ENCODE data around the gene NATD1.

The NATD1 gene

GRCh38 chr17:21291862-21292261, 38.7 kb upstream of the NATD1 start:
- intact Hi-C loops (cut with DNase I) = no loop called here
- no peak for DNase-seq

GRCh38 chr17:21291357-21291756, 38.1 kb upstream of the NATD1 start:
- intact Hi-C loops (cut with DNase I) = no loop called here
- DNase-seq = no peak

GRCh38 chr17:21289902-21290571, 36.8 kb upstream of the NATD1 start:
- DNase-seq = peak in 12 of 42 donors; percentile 23 to 79 (median 49)
- intact Hi-C loops (cut with DNase I) = no loop called here

GRCh38 chr17:21289175-21289901, 36.1 kb upstream of the NATD1 start:
- no peak for DNase-seq
- intact Hi-C loops (cut with DNase I) = no loop called here

- intact Hi-C loops (cut with DNase I) = no loop called here
- DNase-seq = no peak
Measured at GRCh38 chr17:21288571-21289017, 35.4 kb upstream of the NATD1 start.

- peak; percentile 60 to 97 (median 80) for DNase-seq
- intact Hi-C loops (cut with DNase I) = no loop called here
Measured at GRCh38 chr17:21287703-21288449, 34.7 kb upstream of the NATD1 start.

- intact Hi-C loops (cut with DNase I) = no loop called here
- no peak for DNase-seq
Measured at GRCh38 chr17:21286909-21287702, 33.9 kb upstream of the NATD1 start.

GRCh38 chr17:21286066-21286770, 33.0 kb upstream of the NATD1 start:
- intact Hi-C loops (cut with DNase I) = no loop called here
- peak in 15 of 42 donors; percentile 29 to 79 (median 57) for DNase-seq

- DNase-seq = peak in 4 of 42 donors; percentile 38 to 70 (median 46)
- intact Hi-C loops (cut with DNase I) = no loop called here
Measured at GRCh38 chr17:21285164-21286065, 32.2 kb upstream of the NATD1 start.

- DNase-seq = peak; percentile 96 to 100 (median 100)
- intact Hi-C loops (cut with DNase I) = loop anchor here (5.0 kb wide), 1 partner anchor 228 kb away; no protein-coding TSS in a partner anchor
Measured at GRCh38 chr17:21284319-21285163, 31.3 kb upstream of the NATD1 start, which contains the start of gene MAP2K3. MAP2K3 (plus strand) TSS chr17:21284711; CDS start chr17:21284921, 210 bp downstream.

- peak in 11 of 42 donors; percentile 34 to 81 (median 55) for DNase-seq
- intact Hi-C loops (cut with DNase I) = loop anchor here (5.0 kb wide), 1 partner anchor 229 kb away; no protein-coding TSS in a partner anchor
Measured at GRCh38 chr17:21283482-21284318, 30.5 kb upstream of the NATD1 start.

GRCh38 chr17:21282850-21283249, 29.6 kb upstream of the NATD1 start:
- DNase-seq = no peak
- intact Hi-C loops (cut with DNase I) = loop anchor here (5.0 kb wide), 1 partner anchor 229 kb away; no protein-coding TSS in a partner anchor

- intact Hi-C loops (cut with DNase I) = loop anchor here (5.0 kb wide), 1 partner anchor 230 kb away; no protein-coding TSS in a partner anchor
- DNase-seq = no peak
Measured at GRCh38 chr17:21282231-21282630, 29.0 kb upstream of the NATD1 start.

GRCh38 chr17:21280081-21280518, 26.9 kb upstream of the NATD1 start:
- DNase-seq = peak; percentile 70 to 95 (median 89)
- intact Hi-C loops (cut with DNase I) = loop anchor here (5.0 kb wide), 1 partner anchor 232 kb away; no protein-coding TSS in a partner anchor

GRCh38 chr17:21279582-21279981, 26.4 kb upstream of the NATD1 start:
- DNase-seq = no peak
- intact Hi-C loops (cut with DNase I) = no loop called here

Data from head of caudate nucleus (tissue), 42 donors.